ENCODE measurements around the gene PSMB9.
A peak's percentile ranks its signal among the peaks of the same experiment; 100 is the strongest.

The PSMB9 gene

DNA sequence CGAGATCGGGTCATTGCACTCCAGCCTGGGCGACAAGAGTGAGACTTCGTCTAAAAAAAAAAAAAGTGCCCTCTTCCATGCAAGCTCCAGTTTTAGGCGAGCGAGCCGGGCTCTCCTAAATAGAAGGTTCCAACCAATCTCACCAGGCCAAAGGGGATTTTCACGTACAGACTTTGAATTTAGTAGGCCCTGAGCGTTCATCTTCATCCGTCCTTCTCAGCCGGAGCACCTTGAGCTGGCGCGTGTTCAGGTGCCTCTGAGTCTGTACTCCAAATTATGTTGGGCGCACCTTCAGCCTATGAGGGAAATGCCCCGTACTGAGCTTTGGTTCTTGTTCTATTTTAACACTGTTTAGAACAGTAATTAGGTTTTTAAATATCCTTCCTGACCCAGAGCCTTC, 14.6 kb upstream of the PSMB9 start:
- Histone ChIP-seq H3K27ac (ENCODE audit: low read depth, low read length) (no peak overlapping the region), H3K9ac (ENCODE audit: low read depth, low read length) (no peak overlapping the region), H3K4me3 (ENCODE audit: low read depth, low read length) (no peak overlapping the region), H3K27me3 (ENCODE audit: control insufficient read depth, insufficient read depth, low read length) (peaks cover 17% of the 10 kb centered on the region), H3K9me3 (ENCODE audit: control insufficient read depth, insufficient read depth, low read length) (no peaks in the 10 kb centered on the region), H3K36me3 (ENCODE audit: control insufficient read depth, insufficient read depth, low read length) (peaks cover 8% of the 10 kb centered on the region; the same call in 1 of the 2 replicates), H3K4me1 (ENCODE audit: control insufficient read depth, insufficient read depth, low read length) (peaks cover 13% of the 10 kb centered on the region)

DNA sequence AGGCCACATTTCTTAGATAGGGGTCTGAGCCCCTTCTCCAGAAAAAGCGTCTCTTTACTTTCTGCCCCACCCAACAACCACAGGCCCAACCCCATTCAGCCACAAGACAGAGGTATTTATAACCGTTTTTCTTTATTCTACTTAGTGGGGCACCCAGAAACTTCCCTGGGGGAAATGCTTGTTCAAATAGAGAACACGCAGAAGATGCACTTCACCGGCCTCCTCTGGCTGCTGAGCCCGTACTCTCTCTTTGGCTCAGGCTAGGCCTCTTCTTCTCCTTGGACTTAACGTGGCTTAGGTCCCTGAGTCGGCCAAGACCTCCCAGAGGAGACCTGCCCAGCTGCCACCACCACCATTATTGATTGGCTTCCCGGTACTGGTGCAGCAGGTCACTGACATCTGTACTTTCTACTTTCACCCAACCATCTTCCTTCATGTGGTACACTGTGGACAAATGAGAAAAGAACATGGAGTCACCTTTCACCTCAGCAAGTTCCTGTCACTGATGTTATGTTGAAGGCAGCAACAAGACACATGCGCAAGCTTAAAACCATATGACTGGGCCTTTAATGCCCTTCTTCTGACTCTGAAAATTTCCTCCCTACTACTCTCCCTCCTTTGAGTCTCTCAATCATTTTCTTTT, 13.3 kb upstream of the PSMB9 start:
- Histone ChIP-seq H3K27ac (ENCODE audit: low read depth, low read length) (no peak overlapping the region), H3K27me3 (ENCODE audit: control insufficient read depth, insufficient read depth, low read length) (peaks cover 17% of the 10 kb centered on the region), H3K4me1 (ENCODE audit: control insufficient read depth, insufficient read depth, low read length) (peaks cover 13% of the 10 kb centered on the region), H3K4me3 (ENCODE audit: low read depth, low read length) (no peak overlapping the region), H3K9me3 (ENCODE audit: control insufficient read depth, insufficient read depth, low read length) (no peaks in the 10 kb centered on the region), H3K36me3 (ENCODE audit: control insufficient read depth, insufficient read depth, low read length) (no peaks in the 10 kb centered on the region; the same call in 1 of the 2 replicates), H3K9ac (ENCODE audit: low read depth, low read length) (no peak overlapping the region)

DNA sequence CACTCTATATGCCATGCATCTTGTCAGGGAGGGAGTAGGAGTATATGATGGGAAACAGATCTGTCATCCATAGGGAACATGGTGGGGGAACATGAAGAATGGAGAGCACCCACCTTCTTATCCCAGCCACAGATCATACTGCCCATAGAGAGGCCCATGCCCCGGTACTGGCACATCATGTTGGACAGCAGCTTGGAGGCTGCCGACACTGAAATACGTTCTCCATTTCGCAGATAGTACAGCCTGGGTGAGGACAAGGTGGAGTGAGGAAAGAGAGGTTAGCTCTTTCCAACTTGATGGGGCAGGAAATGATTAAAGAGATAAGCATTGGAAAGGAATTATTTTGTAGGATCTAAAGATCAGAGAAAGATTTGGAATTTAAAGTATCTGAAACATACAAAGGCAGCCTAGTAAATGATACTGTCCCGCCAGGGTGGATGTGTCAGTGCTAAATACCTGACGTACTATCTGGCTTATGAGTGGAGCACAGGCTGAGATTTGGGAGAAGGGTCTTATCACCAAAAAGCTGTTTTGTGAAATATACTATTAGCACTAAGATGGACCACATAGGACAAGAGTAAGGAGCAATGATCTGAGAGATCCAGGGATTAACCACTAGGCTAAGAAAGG, 11.9 kb upstream of the PSMB9 start:
- Histone ChIP-seq H3K4me3 (ENCODE audit: low read depth, low read length) (no peak overlapping the region), H3K9me3 (ENCODE audit: control insufficient read depth, insufficient read depth, low read length) (no peaks in the 10 kb centered on the region), H3K27ac (ENCODE audit: low read depth, low read length) (no peak overlapping the region), H3K36me3 (ENCODE audit: control insufficient read depth, insufficient read depth, low read length) (peaks cover 6% of the 10 kb centered on the region), H3K9ac (ENCODE audit: low read depth, low read length) (no peak overlapping the region), H3K4me1 (ENCODE audit: control insufficient read depth, insufficient read depth, low read length) (peaks cover 13% of the 10 kb centered on the region), H3K27me3 (ENCODE audit: control insufficient read depth, insufficient read depth, low read length) (peaks cover 17% of the 10 kb centered on the region)

DNA sequence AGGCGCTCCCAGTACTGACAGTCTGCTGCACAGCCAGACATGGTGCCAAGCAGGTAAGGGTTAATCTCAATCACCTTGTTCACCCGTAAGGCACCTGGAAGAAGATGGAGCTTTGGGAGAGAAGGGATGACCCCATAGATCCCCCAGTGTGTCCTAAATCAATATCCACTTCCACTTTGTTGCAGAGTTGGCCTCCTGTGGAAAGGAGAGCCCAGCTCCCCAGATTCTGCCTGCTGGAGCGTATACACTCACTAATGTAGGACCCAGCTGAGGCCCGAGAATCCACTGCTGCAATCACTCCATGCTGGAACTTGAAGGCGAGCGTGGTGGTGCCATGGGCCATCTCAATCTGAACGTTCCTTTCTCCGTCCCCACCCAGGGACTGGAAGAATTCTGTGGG, 11.3 kb upstream of the PSMB9 start:
- H3K9ac ChIP-seq (ENCODE audit: low read depth, low read length): no peak overlapping the region
- H3K27me3 ChIP-seq (ENCODE audit: control insufficient read depth, insufficient read depth, low read length): peaks cover 17% of the 10 kb centered on the region
- H3K9me3 ChIP-seq (ENCODE audit: control insufficient read depth, insufficient read depth, low read length): no peaks in the 10 kb centered on the region
- H3K36me3 ChIP-seq (ENCODE audit: control insufficient read depth, insufficient read depth, low read length): peaks cover 11% of the 10 kb centered on the region
- no peak overlapping the region for H3K27ac ChIP-seq (ENCODE audit: low read depth, low read length)
- no peak overlapping the region for H3K4me3 ChIP-seq (ENCODE audit: low read depth, low read length)
- H3K4me1 ChIP-seq (ENCODE audit: control insufficient read depth, insufficient read depth, low read length): peaks cover 9% of the 10 kb centered on the region

DNA sequence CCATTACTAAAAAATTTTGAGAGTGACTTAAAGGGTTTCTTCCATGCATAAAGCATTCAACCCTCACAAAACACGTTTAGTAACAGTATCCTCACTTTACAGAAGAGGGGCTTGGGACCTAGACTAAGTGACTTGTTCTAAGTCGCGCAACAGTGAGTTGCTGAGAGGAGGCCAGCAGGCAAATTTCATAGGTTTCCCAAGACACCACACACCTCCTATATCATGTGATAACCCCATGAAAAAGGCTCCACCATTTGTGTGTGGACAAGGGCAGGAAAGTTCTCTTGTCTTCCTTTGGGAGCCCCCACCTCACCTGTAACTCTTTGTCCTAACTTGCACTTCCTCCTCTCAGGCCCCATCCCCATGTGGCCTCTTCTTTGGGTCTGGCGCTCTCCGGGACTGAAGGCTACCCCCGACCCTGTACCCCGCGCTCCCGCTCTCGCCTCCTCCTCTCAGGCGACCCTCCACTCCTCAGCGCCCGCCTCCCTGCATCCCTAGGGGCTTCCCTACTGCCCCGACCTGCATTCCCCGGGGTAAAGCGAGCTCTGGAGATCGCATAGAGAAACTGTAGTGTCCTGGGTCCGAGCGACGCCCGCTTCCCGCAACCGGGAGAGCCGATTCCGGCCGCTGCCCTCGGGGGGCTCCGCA, 10.5 kb upstream of the PSMB9 start:
- Histone ChIP-seq H3K4me1 (ENCODE audit: control insufficient read depth, insufficient read depth, low read length) (peaks cover 5% of the 10 kb centered on the region; the same call in 1 of the 2 replicates), H3K27me3 (ENCODE audit: control insufficient read depth, insufficient read depth, low read length) (peaks cover 17% of the 10 kb centered on the region), H3K9ac (ENCODE audit: low read depth, low read length) (peak overlapping the region; percentile 54), H3K36me3 (ENCODE audit: control insufficient read depth, insufficient read depth, low read length) (peaks cover 16% of the 10 kb centered on the region), H3K9me3 (ENCODE audit: control insufficient read depth, insufficient read depth, low read length) (no peaks in the 10 kb centered on the region), H3K4me3 (ENCODE audit: low read depth, low read length) (peak overlapping the region; percentile 83), H3K27ac (ENCODE audit: low read depth, low read length) (no peak overlapping the region)

DNA sequence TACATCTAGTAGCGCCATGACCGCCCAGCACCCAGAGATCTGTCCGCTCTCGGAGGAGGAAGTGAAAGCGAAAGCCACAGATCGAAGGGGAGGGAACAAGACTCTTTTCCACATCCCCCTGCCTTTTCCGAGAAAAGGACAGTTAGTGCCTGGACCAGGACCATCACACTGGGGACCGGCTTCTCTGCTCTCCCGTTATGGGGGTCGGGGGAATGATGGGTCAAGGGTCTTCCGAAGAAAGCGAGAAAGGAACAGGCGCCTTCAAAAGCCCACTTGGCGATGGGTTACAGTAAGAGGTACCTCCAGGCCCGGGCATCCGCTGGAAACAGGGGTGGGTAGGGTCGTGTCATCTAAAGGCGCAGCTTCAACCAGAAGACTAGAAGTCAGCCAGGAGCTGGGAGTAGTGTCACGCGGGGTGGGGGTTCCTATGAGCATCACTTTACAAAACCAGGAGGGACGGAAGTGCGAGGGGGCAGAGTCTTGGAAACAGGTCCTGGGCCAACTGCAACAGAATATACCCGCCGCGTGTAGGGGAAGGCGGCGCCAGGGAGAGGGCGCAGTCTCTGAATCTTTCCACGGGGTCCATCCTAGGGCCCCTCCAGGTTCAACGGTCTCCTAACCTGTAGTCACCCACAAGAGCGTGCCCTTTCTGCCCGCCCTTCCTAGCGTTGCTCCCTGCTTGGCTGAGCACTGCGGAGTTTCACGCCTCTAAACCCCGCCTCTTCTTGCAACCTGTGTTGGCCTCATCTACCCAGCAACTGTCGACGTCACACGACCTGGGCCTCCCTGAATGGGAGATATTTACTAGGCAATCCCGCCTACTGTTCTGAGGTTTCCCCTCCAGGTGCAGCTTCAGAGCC, 9.8 kb upstream of the PSMB9 start, which contains the start of gene PSMB8:
Gene PSMB8 (minus strand): TSS at position 69 of the 860 bp plus-strand sequence. CDS start 51 bp downstream, at position 18.
- no peak within 1 kb of the TSS for H3K27ac ChIP-seq (ENCODE audit: low read depth, low read length)

DNA sequence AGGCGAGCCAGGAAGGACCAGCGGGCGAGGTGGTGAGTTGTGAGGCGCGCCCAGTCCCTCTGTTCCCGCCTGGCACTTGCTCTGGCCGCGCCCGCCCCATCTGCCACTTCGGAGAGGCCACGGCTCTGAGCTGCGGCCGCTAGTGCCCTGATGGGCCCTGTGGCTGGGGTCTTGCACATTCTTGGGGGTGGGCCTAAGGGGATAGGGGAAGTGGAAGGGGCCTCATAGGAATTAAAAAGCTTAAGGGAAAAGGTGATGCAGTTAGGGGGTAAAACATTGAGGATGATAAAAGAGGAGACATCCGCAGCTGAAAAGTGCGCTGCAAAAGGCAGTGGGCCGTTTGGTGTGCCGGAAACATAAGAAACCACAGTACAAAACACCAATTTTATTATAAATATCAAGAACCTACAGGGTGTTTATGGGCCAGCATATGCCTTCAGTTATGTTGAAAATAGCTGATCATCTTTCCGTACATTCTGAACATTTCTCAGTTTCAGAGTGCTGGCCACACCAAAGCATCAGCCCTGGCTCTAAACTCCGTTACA, 9.1 kb upstream of the PSMB9 start:
- no peak overlapping the region for H3K9ac ChIP-seq (ENCODE audit: low read depth, low read length)
- H3K27me3 ChIP-seq (ENCODE audit: control insufficient read depth, insufficient read depth, low read length): peaks cover 17% of the 10 kb centered on the region
- no peak overlapping the region for H3K27ac ChIP-seq (ENCODE audit: low read depth, low read length)

More for the DNA sequence above, 9.8 kb upstream of the PSMB9 start, which contains the start of gene PSMB8:
- peaks cover 20% of the 10 kb centered on the region for H3K36me3 ChIP-seq (ENCODE audit: control insufficient read depth, insufficient read depth, low read length)
- H3K4me1 ChIP-seq (ENCODE audit: control insufficient read depth, insufficient read depth, low read length): peaks cover 5% of the 10 kb centered on the region; the same call in 1 of the 2 replicates
- H3K27me3 ChIP-seq (ENCODE audit: control insufficient read depth, insufficient read depth, low read length): peaks cover 17% of the 10 kb centered on the region
- peak within 1 kb of the TSS; percentile 54 for H3K9ac ChIP-seq (ENCODE audit: low read depth, low read length)
- peak within 1 kb of the TSS; percentile 83 for H3K4me3 ChIP-seq (ENCODE audit: low read depth, low read length)
- no peaks in the 10 kb centered on the region for H3K9me3 ChIP-seq (ENCODE audit: control insufficient read depth, insufficient read depth, low read length)

DNA sequence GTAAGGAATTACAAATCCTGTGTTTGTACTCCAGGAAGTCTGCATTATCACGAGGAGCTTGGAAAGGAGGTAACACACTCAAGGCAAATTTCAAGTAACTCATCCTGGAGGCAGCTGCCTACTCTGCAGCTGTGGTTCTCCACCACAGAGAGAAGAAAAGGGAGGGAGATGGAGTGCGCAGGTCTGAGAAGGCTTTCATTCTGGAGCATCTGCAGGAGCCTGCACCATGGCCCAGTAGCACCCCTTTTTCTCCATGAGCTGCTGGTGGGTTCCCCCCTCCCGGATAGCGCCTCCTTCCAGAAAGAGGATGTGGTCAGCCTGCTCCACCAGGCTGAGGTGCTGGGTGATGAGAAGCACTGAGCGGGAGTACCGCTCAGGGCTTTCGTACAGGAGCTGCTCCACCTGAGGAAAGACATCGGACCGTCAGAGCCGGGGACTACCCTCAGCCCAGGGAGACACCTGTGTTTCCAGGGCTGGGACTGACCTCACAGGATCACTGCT, 8.6 kb upstream of the PSMB9 start:
- H3K4me1 ChIP-seq (ENCODE audit: control insufficient read depth, insufficient read depth, low read length): peaks cover 5% of the 10 kb centered on the region; the same call in 1 of the 2 replicates
- peaks cover 17% of the 10 kb centered on the region for H3K27me3 ChIP-seq (ENCODE audit: control insufficient read depth, insufficient read depth, low read length)
- H3K9ac ChIP-seq (ENCODE audit: low read depth, low read length): no peak overlapping the region
- no peak overlapping the region for H3K4me3 ChIP-seq (ENCODE audit: low read depth, low read length)
- no peaks in the 10 kb centered on the region for H3K9me3 ChIP-seq (ENCODE audit: control insufficient read depth, insufficient read depth, low read length)
- peaks cover 24% of the 10 kb centered on the region for H3K36me3 ChIP-seq (ENCODE audit: control insufficient read depth, insufficient read depth, low read length)
- no peak overlapping the region for H3K27ac ChIP-seq (ENCODE audit: low read depth, low read length)

More for the DNA sequence above, 9.1 kb upstream of the PSMB9 start:
- no peaks in the 10 kb centered on the region for H3K9me3 ChIP-seq (ENCODE audit: control insufficient read depth, insufficient read depth, low read length)
- peaks cover 5% of the 10 kb centered on the region; the same call in 1 of the 2 replicates for H3K4me1 ChIP-seq (ENCODE audit: control insufficient read depth, insufficient read depth, low read length)
- peak overlapping the region; percentile 83 for H3K4me3 ChIP-seq (ENCODE audit: low read depth, low read length)
- peaks cover 20% of the 10 kb centered on the region for H3K36me3 ChIP-seq (ENCODE audit: control insufficient read depth, insufficient read depth, low read length)

DNA sequence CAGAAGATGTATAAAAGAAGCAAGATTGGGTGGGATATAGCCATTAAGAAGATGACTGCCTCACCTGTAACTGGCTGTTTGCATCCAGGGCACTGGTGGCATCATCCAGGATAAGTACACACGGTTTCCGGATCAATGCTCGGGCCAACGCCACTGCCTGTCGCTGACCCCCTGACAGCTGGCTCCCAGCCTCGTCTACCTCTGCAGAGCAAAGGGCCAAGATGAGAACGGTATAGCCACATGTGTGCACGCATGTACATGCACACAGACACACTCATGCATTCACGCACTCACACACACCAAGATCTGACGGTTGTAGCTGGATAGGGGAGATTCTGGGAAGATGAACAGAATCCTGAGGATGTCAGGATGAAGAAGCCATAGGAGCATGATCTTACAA, 7.0 kb upstream of the PSMB9 start:
- Histone ChIP-seq H3K9ac (ENCODE audit: low read depth, low read length) (no peak overlapping the region), H3K4me3 (ENCODE audit: low read depth, low read length) (no peak overlapping the region), H3K4me1 (ENCODE audit: control insufficient read depth, insufficient read depth, low read length) (peaks cover 5% of the 10 kb centered on the region; the same call in 1 of the 2 replicates), H3K27ac (ENCODE audit: low read depth, low read length) (no peak overlapping the region), H3K27me3 (ENCODE audit: control insufficient read depth, insufficient read depth, low read length) (peaks cover 30% of the 10 kb centered on the region), H3K36me3 (ENCODE audit: control insufficient read depth, insufficient read depth, low read length) (peaks cover 29% of the 10 kb centered on the region), H3K9me3 (ENCODE audit: control insufficient read depth, insufficient read depth, low read length) (no peaks in the 10 kb centered on the region)

DNA sequence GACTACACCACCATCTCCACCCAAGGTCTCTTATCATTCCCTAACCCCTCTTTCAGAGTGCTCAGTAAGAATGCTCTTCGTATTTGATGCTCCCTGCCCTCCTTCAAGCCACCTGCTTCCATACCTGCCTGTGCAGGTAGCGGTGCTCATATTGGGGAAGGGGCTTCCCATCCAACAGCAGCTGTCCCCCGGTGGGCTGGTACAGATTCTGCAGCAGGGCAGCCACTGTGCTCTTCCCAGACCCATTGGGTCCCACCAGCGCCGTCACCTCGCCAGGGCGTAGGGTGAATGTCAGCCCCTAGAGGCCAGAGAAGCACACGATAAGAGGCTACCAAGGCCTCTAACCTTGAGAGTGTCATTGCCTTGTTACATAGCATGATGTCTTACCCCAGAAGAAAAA, 6.2 kb upstream of the PSMB9 start:
- Histone ChIP-seq H3K27ac (ENCODE audit: low read depth, low read length) (no peak overlapping the region), H3K27me3 (ENCODE audit: control insufficient read depth, insufficient read depth, low read length) (peaks cover 35% of the 10 kb centered on the region), H3K9me3 (ENCODE audit: control insufficient read depth, insufficient read depth, low read length) (no peaks in the 10 kb centered on the region), H3K4me3 (ENCODE audit: low read depth, low read length) (no peak overlapping the region), H3K4me1 (ENCODE audit: control insufficient read depth, insufficient read depth, low read length) (peaks cover 10% of the 10 kb centered on the region), H3K9ac (ENCODE audit: low read depth, low read length) (no peak overlapping the region), H3K36me3 (ENCODE audit: control insufficient read depth, insufficient read depth, low read length) (peaks cover 29% of the 10 kb centered on the region)
